GM19324 (cell line): ENCODE measurements around the gene UBASH3A.

Source experiments
- ATAC-seq: cut with Tn5 transposase; IDR thresholded peaks from one replicate; pipeline ENCODE4 v1.9.1; 2021; ENCODE audit warnings: mild to moderate bottlenecking, moderate library complexity; ENCODE audit not compliant: unreplicated experiment, low FRiP score

The UBASH3A gene

GRCh38 chr21:42426424-42426823 lies 22.7 kb downstream of the UBASH3A start:
- no peak for ATAC-seq

- no peak for ATAC-seq
Observed at GRCh38 chr21:42426876-42427480, 23.3 kb downstream of the UBASH3A start.

GRCh38 chr21:42427809-42428419 lies 24.2 kb downstream of the UBASH3A start:
- no peak for ATAC-seq

- no peak for ATAC-seq
Observed at GRCh38 chr21:42429021-42429420, 25.3 kb downstream of the UBASH3A start.

- no peak for ATAC-seq
Observed at GRCh38 chr21:42429856-42430255, 26.2 kb downstream of the UBASH3A start.

GRCh38 chr21:42430521-42430920 lies 26.8 kb downstream of the UBASH3A start:
- no peak for ATAC-seq

GRCh38 chr21:42431196-42431595 lies 27.5 kb downstream of the UBASH3A start:
- no peak for ATAC-seq

- ATAC-seq: no peak
Observed at GRCh38 chr21:42432695-42433094, 29.0 kb downstream of the UBASH3A start.

GRCh38 chr21:42433946-42434551 lies 30.3 kb downstream of the UBASH3A start:
- ATAC-seq: no peak

- ATAC-seq: no peak
Observed at GRCh38 chr21:42434884-42435283, 31.2 kb downstream of the UBASH3A start.

- ATAC-seq: no peak
Observed at GRCh38 chr21:42435401-42435800, 31.7 kb downstream of the UBASH3A start.

- ATAC-seq: no peak
Observed at GRCh38 chr21:42435833-42436232, 32.1 kb downstream of the UBASH3A start.

GRCh38 chr21:42436914-42437313 lies 33.2 kb downstream of the UBASH3A start:
- no peak for ATAC-seq

- ATAC-seq: no peak
Observed at GRCh38 chr21:42437786-42438185, 34.1 kb downstream of the UBASH3A start.

GRCh38 chr21:42438316-42439205 lies 34.9 kb downstream of the UBASH3A start:
- no peak for ATAC-seq

- ATAC-seq: no peak
Observed at GRCh38 chr21:42439284-42440186, 35.8 kb downstream of the UBASH3A start.

GRCh38 chr21:42440187-42440792 lies 36.6 kb downstream of the UBASH3A start:
- ATAC-seq: no peak

GRCh38 chr21:42441963-42442362 lies 38.3 kb downstream of the UBASH3A start:
- ATAC-seq: no peak

GRCh38 chr21:42443181-42443785 lies 39.6 kb downstream of the UBASH3A start:
- no peak for ATAC-seq
